ENCODE data around the gene DDX1. TPM values are rescaled to one million over a fixed set of nuclear protein-coding genes. Genes with fewer than 3 reads are reported as not detected.

The DDX1 gene
- total RNA-seq, 1 donor: 120 TPM

DNA sequence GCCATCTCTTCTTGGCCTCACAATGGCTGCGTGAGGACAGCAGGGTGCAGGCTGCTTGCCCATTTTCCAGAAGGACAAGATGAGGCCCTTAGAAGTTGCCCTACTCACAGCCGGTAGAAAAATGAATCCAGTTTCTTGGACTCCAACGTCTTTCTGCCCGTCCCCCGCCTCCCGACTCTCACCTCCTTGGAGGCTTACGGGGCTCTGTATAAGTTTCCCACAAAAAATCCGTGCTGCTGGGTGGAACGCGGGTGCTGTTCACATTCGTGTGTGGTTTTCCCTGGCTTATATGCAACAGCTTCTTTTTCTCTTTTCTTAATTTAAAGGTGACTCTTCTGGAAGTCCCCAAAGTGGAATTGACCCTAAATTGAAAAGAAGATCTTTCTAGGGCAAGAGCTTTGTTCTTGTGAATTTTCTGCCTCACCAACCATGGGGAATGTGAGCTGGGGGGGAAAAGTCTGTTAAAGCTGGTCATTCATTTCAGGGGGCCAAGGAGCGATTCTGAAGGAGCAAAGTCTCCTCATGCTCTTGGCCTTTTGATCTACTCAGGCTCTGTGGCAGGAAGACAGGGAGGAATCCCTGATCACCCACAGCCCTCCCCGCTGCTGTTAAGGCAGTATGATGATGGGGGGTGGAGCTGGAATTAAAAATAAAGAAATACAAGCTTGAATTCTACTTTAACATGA is 51.3 kb downstream of the DDX1 start:
- no peak overlapping the region for H3K4me3 ChIP-seq (ENCODE audit: low read depth, low read length)
- no peak for DNase-seq (ENCODE audit: low read depth)
- TF ChIP-seq, protein P1, sequence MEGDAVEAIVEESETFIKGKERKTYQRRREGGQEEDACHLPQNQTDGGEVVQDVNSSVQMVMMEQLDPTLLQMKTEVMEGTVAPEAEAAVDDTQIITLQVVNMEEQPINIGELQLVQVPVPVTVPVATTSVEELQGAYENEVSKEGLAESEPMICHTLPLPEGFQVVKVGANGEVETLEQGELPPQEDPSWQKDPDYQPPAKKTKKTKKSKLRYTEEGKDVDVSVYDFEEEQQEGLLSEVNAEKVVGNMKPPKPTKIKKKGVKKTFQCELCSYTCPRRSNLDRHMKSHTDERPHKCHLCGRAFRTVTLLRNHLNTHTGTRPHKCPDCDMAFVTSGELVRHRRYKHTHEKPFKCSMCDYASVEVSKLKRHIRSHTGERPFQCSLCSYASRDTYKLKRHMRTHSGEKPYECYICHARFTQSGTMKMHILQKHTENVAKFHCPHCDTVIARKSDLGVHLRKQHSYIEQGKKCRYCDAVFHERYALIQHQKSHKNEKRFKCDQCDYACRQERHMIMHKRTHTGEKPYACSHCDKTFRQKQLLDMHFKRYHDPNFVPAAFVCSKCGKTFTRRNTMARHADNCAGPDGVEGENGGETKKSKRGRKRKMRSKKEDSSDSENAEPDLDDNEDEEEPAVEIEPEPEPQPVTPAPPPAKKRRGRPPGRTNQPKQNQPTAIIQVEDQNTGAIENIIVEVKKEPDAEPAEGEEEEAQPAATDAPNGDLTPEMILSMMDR (IDR thresholded peaks at IDR 0.05; ENCODE audit: insufficient read depth, low read depth, low read length): no peak

GRCh38 chr2:15643791-15644585 is 52.3 kb downstream of the DDX1 start:
- TF ChIP-seq, protein P1 (IDR thresholded peaks at IDR 0.05; ENCODE audit: insufficient read depth, low read depth, low read length): no peak
- H3K4me3 ChIP-seq (ENCODE audit: low read depth, low read length): no peak overlapping the region
- DNase-seq (ENCODE audit: low read depth): no peak

- no peak for DNase-seq (ENCODE audit: low read depth)
- H3K4me3 ChIP-seq (ENCODE audit: low read depth, low read length): no peak overlapping the region
- TF ChIP-seq, protein P1 (IDR thresholded peaks at IDR 0.05; ENCODE audit: insufficient read depth, low read depth, low read length): no peak
Observed at GRCh38 chr2:15645300-15645699, 53.6 kb downstream of the DDX1 start.

DNA sequence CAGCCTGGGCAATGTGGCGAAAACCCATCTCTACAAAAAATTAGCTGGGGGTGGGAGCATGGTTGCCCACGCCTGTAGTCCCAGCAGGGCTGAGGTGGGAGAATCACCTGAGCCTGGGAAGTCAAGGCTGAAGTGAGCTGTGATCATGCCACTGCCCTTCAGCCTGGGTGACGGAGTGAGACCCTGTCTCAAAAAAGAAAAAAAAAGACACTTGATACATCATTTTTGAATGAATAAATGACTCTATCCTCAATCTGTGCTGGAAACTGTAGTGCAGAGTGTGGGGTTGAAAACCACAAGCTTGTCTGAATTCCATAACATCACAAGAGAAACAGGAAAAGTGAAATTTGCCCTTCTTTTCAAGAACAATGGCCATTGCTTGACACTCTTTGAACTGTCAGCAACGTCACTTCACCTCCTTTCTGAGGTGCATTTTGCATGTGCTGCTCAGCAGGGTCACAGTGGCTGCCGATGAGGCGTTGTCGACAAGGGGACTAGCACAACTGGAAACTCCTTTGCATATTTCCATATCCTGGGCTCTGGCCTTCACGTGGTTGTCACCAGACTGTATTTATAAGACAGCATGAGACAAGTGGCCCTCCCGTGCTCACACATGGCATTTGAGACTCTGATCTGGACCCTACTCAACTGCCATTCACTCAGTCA is 54.2 kb downstream of the DDX1 start:
- TF ChIP-seq, protein P1 (IDR thresholded peaks at IDR 0.05; ENCODE audit: insufficient read depth, low read depth, low read length): no peak

DNA sequence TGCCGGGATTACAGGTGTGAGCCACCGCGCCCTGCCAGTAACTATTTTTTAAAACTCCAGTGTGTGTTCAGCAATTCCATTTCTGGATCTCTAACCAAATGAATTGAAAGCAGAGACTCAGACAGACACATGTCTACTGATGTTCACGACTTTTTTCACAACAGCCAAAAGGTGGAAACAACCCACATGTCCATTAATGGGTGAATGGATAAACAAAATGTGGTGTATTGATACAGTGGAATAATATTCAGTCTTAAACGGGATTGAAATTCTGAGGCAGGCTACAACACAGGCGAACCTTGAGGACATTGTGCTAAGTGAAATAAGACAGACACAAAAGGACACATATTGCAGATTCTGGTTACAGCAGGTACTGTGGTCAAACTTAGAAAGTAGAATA is 55.0 kb downstream of the DDX1 start:
- no peak for DNase-seq (ENCODE audit: low read depth)
- no peak overlapping the region for H3K4me3 ChIP-seq (ENCODE audit: low read depth, low read length)
- TF ChIP-seq, protein P1 (IDR thresholded peaks at IDR 0.05; ENCODE audit: insufficient read depth, low read depth, low read length): no peak

More for the DNA sequence above, 54.2 kb downstream of the DDX1 start:
- no peak for DNase-seq (ENCODE audit: low read depth)
- no peak overlapping the region for H3K4me3 ChIP-seq (ENCODE audit: low read depth, low read length)

DNA sequence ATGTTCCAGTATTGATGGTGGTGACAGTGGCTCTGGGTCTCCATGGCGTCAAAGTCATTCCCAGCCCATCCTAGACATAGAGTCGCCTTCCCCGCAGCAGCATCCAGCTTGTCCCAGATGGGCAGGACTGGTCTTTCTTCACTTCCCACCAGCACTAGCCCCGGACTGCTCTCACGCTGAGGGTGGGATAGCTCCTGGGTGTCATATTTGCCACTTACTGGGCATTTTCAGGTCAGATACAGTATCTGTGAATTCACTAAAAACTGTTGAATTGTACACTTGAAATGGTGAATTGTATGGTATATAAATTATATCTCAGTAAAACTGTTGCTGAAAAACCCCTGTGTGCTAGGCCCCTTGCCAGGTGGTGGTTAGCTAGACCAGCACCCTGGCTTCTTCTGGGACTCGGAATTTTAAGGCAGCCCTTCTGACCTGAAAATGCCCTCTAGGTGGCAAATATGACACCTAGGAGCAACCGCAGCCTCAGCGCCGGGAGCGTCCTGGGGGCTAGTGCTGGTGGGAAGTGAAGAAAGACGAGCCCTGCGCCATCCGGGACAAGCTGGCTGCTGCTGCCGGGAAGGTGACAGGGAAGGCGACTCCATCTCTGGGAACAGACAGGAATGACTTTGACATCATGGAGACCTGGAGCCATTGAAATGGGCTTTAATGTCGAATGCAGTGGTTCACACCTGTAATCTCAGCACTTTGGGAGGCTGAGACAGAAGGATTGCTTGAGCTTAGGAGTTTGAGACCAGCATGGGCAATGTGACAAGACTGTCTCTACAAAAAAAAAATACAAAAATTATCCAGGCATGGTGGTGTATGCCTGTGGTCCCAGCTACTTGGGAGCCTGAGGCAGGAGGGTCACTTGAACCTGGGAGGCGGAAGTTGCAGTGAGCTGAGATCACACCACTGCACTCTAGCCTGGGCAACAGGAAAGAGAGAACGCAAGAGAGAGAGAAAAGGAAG is 56.2 kb downstream of the DDX1 start:
- no peak for DNase-seq (ENCODE audit: low read depth)
- no peak overlapping the region for H3K4me3 ChIP-seq (ENCODE audit: low read depth, low read length)
- TF ChIP-seq, protein P1 (IDR thresholded peaks at IDR 0.05; ENCODE audit: insufficient read depth, low read depth, low read length): no peak
